EL (cell line): ENCODE measurements around the gene LDLRAD1.
"Not testable (repeated sequence)": the region's sequence is repeated elsewhere in the genome, so short reads cannot be mapped to it uniquely, and the experiment has no call there.

Experiments
- DNase-seq: peaks from one replicate; pipeline ENCODE4 v3.0.0-alpha.2; 2016

The LDLRAD1 gene

DNA sequence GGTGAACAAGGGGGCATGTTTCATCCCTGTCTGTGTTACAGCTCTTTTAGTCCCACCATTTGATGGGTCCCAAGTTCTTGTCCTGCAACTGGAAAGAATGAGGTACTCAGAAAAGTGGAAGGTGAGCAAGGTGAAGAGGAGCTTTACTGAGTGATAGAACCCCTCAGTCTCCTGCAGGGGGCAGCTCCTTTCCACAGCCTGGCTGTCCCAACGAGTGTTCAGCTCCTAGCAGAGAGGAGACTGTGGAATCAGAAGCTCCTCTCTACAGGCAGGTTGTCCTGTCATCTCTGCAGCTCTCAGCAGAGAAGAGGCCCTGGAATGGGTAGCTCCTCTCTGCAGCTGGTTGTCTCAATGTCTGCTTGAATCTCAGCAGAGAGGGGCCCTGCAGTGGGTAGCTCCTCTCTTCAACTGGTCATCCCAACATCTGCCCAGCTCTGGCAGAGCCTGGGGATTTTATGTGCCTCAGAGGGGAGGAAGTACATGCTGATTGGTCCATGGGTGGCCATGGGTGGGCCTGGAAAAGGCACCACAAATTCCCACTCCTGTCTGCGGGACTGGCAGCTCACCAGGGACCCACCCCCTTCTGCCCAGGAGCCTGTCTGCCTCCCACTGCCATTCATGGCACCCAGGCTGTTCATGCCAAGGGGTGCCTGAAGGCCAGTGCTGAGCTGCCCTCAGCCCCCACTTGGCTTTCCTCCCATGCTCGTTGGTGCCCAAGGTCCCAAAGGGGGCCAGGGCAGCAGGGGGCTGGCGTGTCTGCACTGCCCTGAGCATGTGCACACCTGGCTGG, 25.7 kb downstream of the LDLRAD1 start:
- no peak for DNase-seq

- no peak for DNase-seq
Measured at GRCh38 chr1:53987880-53988279, 30.1 kb downstream of the LDLRAD1 start.

DNA sequence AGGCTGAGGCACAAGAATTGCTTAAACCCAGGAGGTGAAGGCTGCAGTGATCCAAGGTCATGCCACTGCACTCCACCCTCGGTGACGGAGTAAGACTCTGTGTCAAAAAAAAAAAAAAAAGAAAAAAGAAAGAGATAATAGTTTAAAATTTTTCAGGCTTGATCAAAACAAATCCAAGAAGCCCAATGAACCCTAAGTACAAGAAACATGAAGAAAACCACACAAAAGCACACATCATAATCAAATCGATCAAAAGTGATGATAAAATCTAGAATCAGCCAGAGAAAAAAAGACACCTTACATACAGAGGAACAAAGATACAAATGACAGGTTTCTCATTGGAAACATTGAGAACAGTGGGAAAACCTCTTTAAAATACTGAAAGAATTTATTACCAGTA, 31.5 kb downstream of the LDLRAD1 start:
- DNase-seq: no peak

- no peak for DNase-seq
Measured at GRCh38 chr1:53984726-53985125, 33.3 kb downstream of the LDLRAD1 start.

- DNase-seq: no peak
Measured at GRCh38 chr1:53982763-53983104, 35.3 kb downstream of the LDLRAD1 start.

DNA sequence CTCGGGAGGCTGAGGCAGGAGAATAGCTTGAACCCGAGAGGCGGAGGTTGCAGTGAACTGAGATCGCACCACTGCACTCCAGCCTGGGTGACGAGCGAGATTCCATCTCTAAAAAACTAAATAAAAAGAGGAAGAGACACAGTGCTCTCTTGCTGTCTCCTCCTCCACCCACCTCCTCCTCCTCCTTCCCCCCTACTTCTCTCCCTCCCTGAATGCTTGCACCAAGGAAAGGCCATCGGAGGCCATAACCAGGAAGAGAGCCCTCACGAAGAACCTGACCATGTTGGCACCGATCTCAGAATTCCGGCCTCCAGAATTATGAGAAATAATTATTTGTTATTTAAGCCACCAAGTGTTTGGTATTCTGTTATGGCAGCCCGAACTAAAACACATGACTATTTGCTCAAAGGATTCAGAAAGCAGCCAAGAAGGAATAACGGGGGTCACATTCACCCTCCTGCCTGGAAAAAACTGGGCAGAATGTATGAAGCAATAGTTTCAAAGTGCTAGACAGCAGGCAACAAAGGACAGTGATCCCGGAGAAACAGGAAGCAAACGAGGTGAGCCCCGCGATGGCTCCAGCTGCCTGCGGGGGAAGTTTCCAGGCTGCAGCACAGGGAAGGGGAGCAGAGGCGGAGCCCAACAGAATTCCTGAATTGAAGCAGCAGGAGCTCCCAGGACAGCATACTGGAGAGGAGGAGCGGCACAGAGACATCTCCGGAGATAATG, 35.8 kb downstream of the LDLRAD1 start:
- DNase-seq: peak; percentile 70

DNA sequence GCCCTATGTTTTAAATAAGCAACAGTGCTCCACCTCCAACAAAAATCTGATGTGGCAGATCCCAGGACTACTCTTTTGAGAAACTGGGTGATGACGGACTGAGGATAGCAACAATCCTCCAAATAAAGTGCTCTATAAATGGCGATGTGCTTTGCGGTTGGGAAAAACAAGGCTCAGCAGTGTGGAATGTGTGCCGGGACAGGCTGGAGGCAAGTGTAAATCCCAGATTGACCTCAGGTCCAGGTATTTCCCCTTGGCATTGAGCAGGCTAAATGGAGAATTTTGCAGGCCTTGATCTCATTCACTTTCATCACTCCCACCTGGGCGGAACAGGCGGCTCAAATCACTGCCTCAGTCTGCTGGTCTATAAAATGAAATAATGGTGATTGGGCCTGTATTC, 36.8 kb downstream of the LDLRAD1 start:
- DNase-seq: no peak

DNA sequence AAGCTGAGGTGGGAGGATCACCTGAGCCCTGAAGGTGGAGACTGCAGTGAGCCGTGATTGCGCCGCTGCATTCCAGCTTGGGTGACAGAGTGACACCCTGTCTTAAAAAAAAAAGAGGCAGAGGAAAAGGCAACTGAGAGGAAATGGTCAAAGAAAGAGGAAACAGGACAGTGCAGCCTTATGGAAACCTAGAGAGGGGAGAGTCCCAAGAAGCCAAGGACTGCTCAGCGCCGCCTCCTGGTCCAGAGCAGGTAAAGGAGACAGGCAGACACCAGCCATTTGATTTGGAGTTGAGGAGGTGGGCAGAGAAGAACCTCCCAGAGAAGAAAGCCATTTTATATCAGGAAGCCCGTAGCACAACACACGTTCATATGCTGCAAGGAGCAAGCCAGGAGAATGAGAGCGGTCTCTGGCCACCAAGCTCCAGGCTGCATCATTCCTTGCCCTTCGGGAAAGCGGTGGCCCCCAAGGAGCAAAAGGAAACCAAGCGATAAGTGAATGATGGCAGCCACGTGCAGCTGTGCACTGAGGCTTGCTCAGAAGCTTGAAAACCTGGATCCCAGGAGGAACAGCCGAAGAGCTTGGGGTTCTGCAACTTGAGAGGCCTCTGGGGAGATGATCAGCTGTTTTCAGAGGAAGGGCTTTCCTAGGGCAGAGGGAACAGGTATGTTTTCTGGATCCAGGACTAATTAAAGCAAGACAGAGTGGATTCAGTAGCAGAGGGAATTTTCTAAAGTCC, 38.1 kb downstream of the LDLRAD1 start:
- DNase-seq: no peak

DNA sequence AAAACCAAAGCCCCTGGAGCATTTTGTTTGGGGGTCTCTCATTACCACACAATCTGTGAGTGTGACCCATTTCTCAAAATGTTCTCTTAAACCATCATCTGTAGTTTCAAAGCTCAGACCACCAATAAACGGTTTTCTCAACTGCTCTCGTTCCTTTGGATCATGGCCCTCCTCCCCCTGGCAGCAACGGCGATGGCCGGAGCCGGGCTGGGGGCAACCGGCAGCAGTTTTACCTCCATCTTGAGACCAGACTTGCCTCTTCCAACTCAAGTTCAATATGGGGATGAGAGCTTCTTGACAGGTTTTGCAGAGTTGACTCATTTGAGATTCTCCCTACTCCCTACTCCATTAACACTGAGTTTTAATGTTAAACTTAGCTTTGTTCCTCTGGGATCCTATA, 42.1 kb downstream of the LDLRAD1 start:
- DNase-seq: no peak

- DNase-seq: peak; percentile 32
Measured at GRCh38 chr1:53971718-53972117, 46.3 kb downstream of the LDLRAD1 start.

- not testable (repeated sequence) for DNase-seq
Measured at GRCh38 chr1:53969323-53969722, 48.7 kb downstream of the LDLRAD1 start.

DNA sequence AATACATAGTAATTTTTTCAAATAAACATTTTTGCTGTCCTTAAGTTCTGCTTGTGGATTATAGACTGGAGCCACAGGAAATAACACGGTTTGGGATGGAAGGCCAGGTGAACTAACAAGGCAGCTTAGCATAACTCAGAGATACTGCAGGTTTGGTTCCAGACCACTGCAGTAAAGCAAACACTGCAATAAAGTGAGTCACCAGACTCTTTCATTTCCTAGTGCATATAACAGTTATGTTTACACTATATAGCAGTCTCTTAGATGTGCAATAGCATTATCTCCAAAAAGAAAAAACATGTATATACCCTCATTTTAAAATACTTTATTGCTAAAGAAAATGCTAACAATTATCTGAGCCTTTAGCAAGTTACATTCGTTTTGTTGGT, 49.9 kb downstream of the LDLRAD1 start:
- DNase-seq: no peak

DNA sequence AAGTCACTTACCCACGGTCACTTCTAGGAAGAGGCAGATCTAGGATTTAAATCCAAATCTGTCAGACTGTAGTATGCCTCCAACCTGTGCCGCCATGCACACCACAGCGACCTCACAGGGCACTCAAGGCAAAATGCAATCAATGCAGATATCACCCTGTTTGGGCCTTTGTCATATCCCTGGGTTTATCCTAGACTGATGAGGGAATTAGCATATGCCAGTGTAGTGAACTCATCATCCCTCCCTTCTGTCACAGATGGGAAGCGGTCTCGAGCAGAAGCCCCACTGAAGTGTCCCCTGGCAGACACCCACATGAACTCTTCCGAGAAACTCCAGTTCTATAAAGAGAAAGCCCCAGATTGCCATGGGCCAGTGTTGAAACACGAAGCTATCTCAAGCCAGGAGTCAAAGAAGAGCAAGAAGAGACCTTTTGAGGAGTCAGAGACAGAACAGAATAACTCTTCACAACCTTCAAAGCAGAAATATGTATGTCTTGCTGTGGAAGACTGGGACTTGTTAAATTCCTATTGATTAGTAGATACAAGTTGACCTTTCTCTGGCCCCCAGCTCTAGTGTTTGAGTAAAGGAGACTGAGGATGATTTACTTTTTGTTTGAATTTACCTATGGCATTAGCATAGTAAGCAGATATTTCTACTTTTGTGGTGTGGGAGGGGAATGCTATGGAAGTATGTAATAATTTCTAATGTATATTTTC, 50.4 kb downstream of the LDLRAD1 start:
- no peak for DNase-seq

- DNase-seq: no peak
Measured at GRCh38 chr1:53966794-53967193, 51.2 kb downstream of the LDLRAD1 start.

DNA sequence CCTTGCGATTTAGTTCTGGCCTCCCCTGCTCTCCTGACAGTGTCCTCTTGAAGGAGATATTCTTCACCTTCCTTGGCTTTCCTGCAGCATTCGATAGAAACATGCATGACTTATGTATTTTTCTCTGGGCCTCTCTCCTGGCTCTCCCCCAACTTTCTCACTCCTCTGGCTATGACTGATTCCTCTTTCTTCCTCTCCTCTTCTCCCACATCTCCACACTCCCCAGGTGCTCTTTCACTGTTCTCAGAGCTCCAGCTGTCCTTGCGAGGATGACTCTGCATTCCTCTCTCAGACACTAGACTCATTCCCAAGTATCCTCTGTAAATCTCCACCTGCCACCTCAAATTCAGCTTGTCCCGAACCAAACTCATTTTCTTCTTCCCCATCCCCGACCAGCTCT, 53.9 kb downstream of the LDLRAD1 start:
- DNase-seq: no peak

DNA sequence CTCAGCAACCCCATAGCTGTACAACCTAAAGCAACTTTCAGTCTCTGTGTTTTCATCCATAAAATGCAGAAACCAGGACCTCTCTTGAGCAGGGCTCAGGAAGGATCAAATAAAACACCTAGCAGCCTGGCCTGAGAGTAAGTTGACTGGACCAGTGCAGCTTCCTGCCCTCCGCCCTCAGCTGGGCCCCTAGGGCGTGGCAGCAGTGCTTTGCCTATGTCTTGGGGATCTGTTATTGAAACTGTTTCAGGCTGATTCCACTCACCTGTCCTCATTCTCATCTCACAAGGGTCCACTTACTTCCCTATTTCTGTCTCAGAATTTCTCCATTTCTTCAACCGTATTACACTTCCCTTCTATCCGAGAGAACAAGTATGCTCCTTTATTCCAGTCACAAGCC, 54.5 kb downstream of the LDLRAD1 start:
- no peak for DNase-seq

DNA sequence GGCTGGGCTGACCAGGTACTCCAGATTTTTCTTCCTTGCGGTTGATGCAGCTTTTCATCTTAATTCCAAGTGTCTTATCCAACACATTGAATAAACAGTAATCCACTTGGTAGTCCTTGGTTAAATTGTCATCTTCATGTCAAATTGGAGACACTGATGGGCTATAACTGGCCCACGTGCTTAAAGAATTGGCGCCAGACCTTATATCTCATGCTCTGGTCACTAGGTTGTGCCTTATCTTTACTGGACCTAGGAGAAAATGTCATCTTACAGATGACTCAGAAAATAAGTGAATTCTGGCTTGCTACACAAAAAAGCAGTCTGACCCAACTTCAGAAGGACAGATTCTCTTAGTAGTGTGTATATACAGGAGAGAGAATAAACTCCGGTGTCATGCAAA, 55.6 kb downstream of the LDLRAD1 start:
- DNase-seq: no peak

DNA sequence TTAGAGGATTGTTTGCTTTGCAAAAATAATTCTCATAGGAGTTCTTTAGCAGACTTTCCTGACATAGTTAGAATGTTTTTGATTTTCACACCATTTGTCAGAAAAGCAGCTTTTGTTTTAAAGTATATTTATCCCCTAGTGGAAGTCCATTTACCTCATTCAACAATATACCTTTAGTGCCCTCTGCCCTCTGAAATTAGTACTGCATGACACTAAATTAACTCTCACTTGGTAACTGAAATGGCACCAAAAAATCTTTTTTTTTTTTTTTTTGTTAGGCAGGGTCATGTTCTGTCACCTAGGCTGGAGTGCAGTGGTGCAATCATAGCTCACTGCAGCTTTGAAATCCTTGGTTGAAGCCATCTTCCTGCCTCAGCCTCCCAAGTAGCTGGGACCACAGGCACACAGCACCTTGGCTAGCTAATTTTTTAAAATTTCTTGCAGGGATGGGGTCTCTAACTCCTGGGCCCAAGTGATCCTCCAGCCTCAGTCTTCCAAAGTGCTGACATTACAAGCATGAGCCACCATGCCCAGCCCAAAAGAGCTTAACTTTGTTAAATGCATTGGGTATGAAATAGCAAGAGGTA, 58.2 kb downstream of the LDLRAD1 start:
- peak; percentile 28 for DNase-seq
